OCI-LY1 (cell line): ENCODE measurements around the gene ROR1.

Experiments
- CTCF ChIP-seq: fragments of 200-600 bp; sonication (generic), shearing (Covaris generic); IDR thresholded peaks from 2 replicates; pipeline ENCODE4 v1.5.1; 2017; ENCODE audit warnings: mild to moderate bottlenecking, antibody characterized with exemption, low read length, moderate library complexity, mixed read lengths
- EZH2 ChIP-seq: fragments of 200-600 bp; sonication (generic), shearing (Covaris generic); IDR thresholded peaks from 2 replicates; pipeline ENCODE4 v1.8.0; 2017; ENCODE audit warnings: borderline replicate concordance, mixed run types, mild to moderate bottlenecking, antibody characterized with exemption, low read length, moderate library complexity, mixed read lengths

- TF ChIP-seq CTCF (no peak), EZH2 (no peak)
Measured at GRCh38 chr1:63794354-63794753, 20.5 kb downstream of the ROR1 start.
